ENCODE measurements around the gene SLC4A3.

SLC4A3 gene

DNA sequence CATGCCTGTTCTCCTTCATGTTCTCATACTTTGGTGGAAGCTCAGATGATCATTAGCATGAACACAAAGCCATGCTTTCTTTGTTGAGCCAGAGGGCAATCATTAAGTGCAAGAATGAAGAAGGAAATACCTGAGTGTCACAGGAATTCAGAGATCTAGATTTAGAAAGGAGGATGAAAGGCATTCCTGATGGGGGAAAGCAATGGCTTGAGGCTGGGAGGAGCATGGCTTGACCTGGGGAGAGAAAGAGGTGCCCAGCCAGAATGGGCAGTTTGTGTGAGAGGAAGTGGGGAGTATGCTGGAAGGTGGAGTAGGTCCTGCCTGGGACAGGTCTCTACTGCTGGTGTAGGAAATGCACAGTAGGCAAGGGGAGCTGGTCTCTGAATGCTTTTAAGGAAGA is 35.1 kb downstream of the SLC4A3 start:
- H3K27ac ChIP-seq: no peak overlapping the region
- H4K20me1 ChIP-seq (ENCODE audit: insufficient read depth): no peaks in the 10 kb centered on the region
- H3K27me3 ChIP-seq (ENCODE audit: insufficient read depth, low read depth): no peaks in the 10 kb centered on the region
- H2AFZ ChIP-seq (ENCODE audit: low read depth): no peak overlapping the region
- H3K79me2 ChIP-seq (ENCODE audit: insufficient read depth, low read depth): no peaks in the 10 kb centered on the region
- no peaks in the 10 kb centered on the region for H3K4me1 ChIP-seq (ENCODE audit: low read depth, poor library complexity, severe bottlenecking)
- TF ChIP-seq, protein P1, sequence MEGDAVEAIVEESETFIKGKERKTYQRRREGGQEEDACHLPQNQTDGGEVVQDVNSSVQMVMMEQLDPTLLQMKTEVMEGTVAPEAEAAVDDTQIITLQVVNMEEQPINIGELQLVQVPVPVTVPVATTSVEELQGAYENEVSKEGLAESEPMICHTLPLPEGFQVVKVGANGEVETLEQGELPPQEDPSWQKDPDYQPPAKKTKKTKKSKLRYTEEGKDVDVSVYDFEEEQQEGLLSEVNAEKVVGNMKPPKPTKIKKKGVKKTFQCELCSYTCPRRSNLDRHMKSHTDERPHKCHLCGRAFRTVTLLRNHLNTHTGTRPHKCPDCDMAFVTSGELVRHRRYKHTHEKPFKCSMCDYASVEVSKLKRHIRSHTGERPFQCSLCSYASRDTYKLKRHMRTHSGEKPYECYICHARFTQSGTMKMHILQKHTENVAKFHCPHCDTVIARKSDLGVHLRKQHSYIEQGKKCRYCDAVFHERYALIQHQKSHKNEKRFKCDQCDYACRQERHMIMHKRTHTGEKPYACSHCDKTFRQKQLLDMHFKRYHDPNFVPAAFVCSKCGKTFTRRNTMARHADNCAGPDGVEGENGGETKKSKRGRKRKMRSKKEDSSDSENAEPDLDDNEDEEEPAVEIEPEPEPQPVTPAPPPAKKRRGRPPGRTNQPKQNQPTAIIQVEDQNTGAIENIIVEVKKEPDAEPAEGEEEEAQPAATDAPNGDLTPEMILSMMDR (conservative IDR thresholded peaks at IDR 0.05; ENCODE audit: low read depth, low read length): no peak
- no peak overlapping the region for H3K4me3 ChIP-seq (IDR thresholded peaks at IDR 0.05; ENCODE audit: insufficient read depth, low read depth, low read length)
- H3K36me3 ChIP-seq (ENCODE audit: insufficient read depth): no peaks in the 10 kb centered on the region
- no peak overlapping the region for H3K4me2 ChIP-seq
- H3K9ac ChIP-seq: no peak overlapping the region

DNA sequence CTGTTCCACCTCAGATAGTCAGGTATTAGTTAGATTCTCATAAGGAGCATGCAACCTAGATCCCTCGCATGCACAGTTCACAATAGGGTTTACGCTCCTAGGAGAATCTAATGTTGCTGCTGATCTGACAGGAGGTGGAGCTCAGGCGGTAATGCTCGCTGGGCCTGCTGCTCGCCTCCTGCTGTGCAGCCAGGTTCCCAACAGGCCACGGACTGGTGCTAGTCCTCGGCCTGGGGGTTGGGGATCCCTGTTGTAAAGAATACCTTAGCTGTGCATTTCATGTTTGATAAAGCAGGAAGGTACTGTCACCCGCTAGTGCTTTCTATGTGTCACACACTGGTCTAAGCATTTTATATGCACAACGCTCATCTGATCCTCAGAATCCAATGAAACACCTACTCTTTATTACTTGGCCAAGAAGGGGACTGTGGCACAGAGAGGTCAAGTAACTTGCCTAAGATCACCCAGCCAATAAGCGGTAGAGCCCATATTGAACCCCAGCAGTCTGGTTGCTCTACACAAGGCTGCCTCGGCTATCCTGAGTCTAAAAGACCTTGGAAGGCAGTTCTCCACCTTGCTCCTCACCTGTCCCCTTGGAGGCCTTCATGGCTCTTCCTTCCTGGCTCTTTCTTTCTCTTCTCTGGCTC is 35.8 kb downstream of the SLC4A3 start:
- Histone ChIP-seq H3K4me3 (IDR thresholded peaks at IDR 0.05; ENCODE audit: insufficient read depth, low read depth, low read length) (no peak overlapping the region), H3K79me2 (ENCODE audit: insufficient read depth, low read depth) (no peaks in the 10 kb centered on the region), H3K9ac (no peak overlapping the region), H3K4me1 (ENCODE audit: low read depth, poor library complexity, severe bottlenecking) (no peaks in the 10 kb centered on the region), H3K4me2 (no peak overlapping the region), H4K20me1 (ENCODE audit: insufficient read depth) (no peaks in the 10 kb centered on the region), H3K27ac (no peak overlapping the region), H2AFZ (ENCODE audit: low read depth) (no peak overlapping the region), H3K36me3 (ENCODE audit: insufficient read depth) (no peaks in the 10 kb centered on the region), H3K27me3 (ENCODE audit: insufficient read depth, low read depth) (no peaks in the 10 kb centered on the region)
- TF ChIP-seq, protein P1 (conservative IDR thresholded peaks at IDR 0.05; ENCODE audit: low read depth, low read length): no peak

DNA sequence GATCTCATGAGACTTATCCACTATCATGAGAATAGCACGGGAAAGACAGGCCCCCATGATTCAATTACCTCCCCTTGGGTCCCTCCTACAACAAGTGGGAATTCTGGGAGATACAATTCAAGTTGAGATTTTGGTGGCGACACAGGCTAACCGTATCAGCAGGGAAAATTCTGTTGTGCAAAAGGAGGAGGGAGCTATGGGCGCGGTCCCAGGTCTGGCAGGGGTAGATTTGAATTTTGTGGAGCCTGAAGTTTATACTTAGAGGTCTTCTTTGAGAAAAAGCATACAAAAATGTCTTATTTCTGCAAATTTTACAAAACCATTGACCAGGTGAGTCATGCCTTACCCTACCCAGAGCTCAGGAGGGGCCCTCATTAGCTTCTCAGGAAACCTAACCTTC is 36.6 kb downstream of the SLC4A3 start:
- no peaks in the 10 kb centered on the region for H3K79me2 ChIP-seq (ENCODE audit: insufficient read depth, low read depth)
- no peaks in the 10 kb centered on the region for H4K20me1 ChIP-seq (ENCODE audit: insufficient read depth)
- TF ChIP-seq, protein P1 (conservative IDR thresholded peaks at IDR 0.05; ENCODE audit: low read depth, low read length): no peak
- no peak overlapping the region for H2AFZ ChIP-seq (ENCODE audit: low read depth)
- H3K4me1 ChIP-seq (ENCODE audit: low read depth, poor library complexity, severe bottlenecking): no peaks in the 10 kb centered on the region
- H3K27me3 ChIP-seq (ENCODE audit: insufficient read depth, low read depth): no peaks in the 10 kb centered on the region
- H3K36me3 ChIP-seq (ENCODE audit: insufficient read depth): no peaks in the 10 kb centered on the region
- no peak overlapping the region for H3K27ac ChIP-seq
- H3K4me2 ChIP-seq: no peak overlapping the region
- H3K4me3 ChIP-seq (IDR thresholded peaks at IDR 0.05; ENCODE audit: insufficient read depth, low read depth, low read length): no peak overlapping the region
- H3K9ac ChIP-seq: no peak overlapping the region

DNA sequence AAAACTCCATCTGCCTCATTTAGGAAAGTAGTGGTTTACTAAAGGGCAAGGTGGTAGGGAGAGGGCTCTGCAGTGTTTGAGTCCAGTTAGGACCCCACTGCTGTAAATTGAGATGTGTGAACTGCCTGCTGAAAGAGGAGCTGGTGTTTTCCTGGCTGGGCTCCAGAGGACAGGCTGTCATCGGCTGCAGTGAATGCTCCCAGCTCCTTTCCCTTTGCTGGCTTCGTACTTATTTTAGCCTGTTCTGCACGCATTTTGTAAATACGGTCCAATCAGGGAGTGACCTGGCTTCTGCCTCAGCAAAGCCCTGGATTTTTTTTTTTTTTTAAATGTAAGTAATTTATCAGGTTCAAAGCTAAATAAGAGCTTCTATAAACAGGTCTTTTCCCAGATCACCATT is 37.5 kb downstream of the SLC4A3 start:
- no peaks in the 10 kb centered on the region for H4K20me1 ChIP-seq (ENCODE audit: insufficient read depth)
- H3K4me1 ChIP-seq (ENCODE audit: low read depth, poor library complexity, severe bottlenecking): no peaks in the 10 kb centered on the region
- no peak overlapping the region for H3K4me3 ChIP-seq (IDR thresholded peaks at IDR 0.05; ENCODE audit: insufficient read depth, low read depth, low read length)
- no peak overlapping the region for H3K27ac ChIP-seq
- TF ChIP-seq, protein P1 (conservative IDR thresholded peaks at IDR 0.05; ENCODE audit: low read depth, low read length): no peak
- no peak overlapping the region for H2AFZ ChIP-seq (ENCODE audit: low read depth)
- H3K27me3 ChIP-seq (ENCODE audit: insufficient read depth, low read depth): no peaks in the 10 kb centered on the region
- no peak overlapping the region for H3K9ac ChIP-seq
- H3K36me3 ChIP-seq (ENCODE audit: insufficient read depth): no peaks in the 10 kb centered on the region
- no peak overlapping the region for H3K4me2 ChIP-seq
- H3K79me2 ChIP-seq (ENCODE audit: insufficient read depth, low read depth): no peaks in the 10 kb centered on the region

All from KMS-11 (cell line).